PC-3 (cell line): Measurements from ENCODE around the gene TAF1B. TPM values are rescaled to one million over a fixed set of nuclear protein-coding genes. Genes with fewer than 3 reads are reported as not detected.

Experiments
- ATAC-seq: fragments of 200-7000 bp; cut with Tn5 transposase; 2 replicates; pipeline ENCODE4 v1.9.1; 2020; ENCODE audit warnings: mild to moderate bottlenecking, moderate library complexity
- BruUV-seq: library from RNA; stranded (reverse); fragments of 400-500 nt; replicated peaks from 2 replicates; lab custom pipeline; 2021; lab: Mats Ljungman, UMichigan
- CTCF ChIA-PET: fragments of 300-600 bp; sonication (Branson Sonifier 250); formaldehyde crosslinking; loops from one replicate; lab custom pipeline; 2022; ENCODE audit warnings: antibody characterized with exemption; lab: Charles Lee
- POLR2A ChIA-PET: fragments of 300-600 bp; sonication (Branson Sonifier 250); formaldehyde crosslinking; loops from one replicate; lab custom pipeline; 2022; ENCODE audit warnings: antibody characterized with exemption; ENCODE audit not compliant: unreplicated experiment; lab: Charles Lee
- DNase-seq: peaks from one replicate; pipeline ENCODE4 v3.0.0-alpha.2; 2015
- H2AFZ ChIP-seq: fragments of 300-600 bp; sonication (generic); 2 replicates; pipeline ENCODE4 v1.6.0; 2016; ENCODE audit warnings: antibody characterized with exemption, low read length
- H3F3A ChIP-seq: fragments of 300-600 bp; sonication (generic); one replicate; pipeline ENCODE4 v1.6.0; 2017; ENCODE audit warnings: antibody characterized with exemption, low read length, control low read depth, mild to moderate bottlenecking; ENCODE audit not compliant: unreplicated experiment
- H3K27ac ChIP-seq: fragments of 300-600 bp; sonication (generic); 2 replicates; pipeline ENCODE4 v1.5.1; 2016; ENCODE audit warnings: mild to moderate bottlenecking, low read length
- H3K27me3 ChIP-seq: fragments of 300-600 bp; sonication (generic); 2 replicates; pipeline ENCODE4 v1.6.1; 2016; ENCODE audit warnings: low read length, mixed read lengths
- H3K36me3 ChIP-seq: fragments of 300-600 bp; sonication (generic); 2 replicates; pipeline ENCODE4 v1.6.1; 2016; ENCODE audit warnings: low read depth, mixed run types, low read length, mixed read lengths
- H3K4me1 ChIP-seq: fragments of 300-600 bp; sonication (generic); 2 replicates; pipeline ENCODE4 v1.5.1; 2016; ENCODE audit warnings: low read length; ENCODE audit not compliant: insufficient read depth
- H3K4me2 ChIP-seq: fragments of 300-600 bp; sonication (generic); 2 replicates; pipeline ENCODE4 v1.6.0; 2016; ENCODE audit warnings: low read length
- H3K4me3 ChIP-seq: fragments of 300-600 bp; sonication (generic); 2 replicates; pipeline ENCODE4 v1.5.1; 2016; ENCODE audit warnings: mild to moderate bottlenecking, low read length, mixed read lengths
- H3K79me2 ChIP-seq: fragments of 300-600 bp; sonication (generic); 2 replicates; pipeline ENCODE4 v1.6.1; 2017; ENCODE audit warnings: low read length, mixed read lengths
- H3K9ac ChIP-seq: fragments of 300-600 bp; sonication (generic); 2 replicates; pipeline ENCODE4 v1.6.0; 2016; ENCODE audit warnings: mild to moderate bottlenecking, low read length
- H3K9me2 ChIP-seq: fragments of 300-600 bp; sonication (generic); replicated peaks from 2 replicates; pipeline ENCODE4 v1.6.1; 2016; ENCODE audit warnings: mixed run types, low read length, mixed read lengths
- H3K9me3 ChIP-seq: fragments of 300-600 bp; sonication (generic); 2 replicates; pipeline ENCODE4 v1.6.1; 2016; ENCODE audit warnings: low read length, mixed read lengths
- H4K20me1 ChIP-seq: fragments of 300-600 bp; sonication (generic); 2 replicates; pipeline ENCODE4 v1.6.1; 2016; ENCODE audit warnings: low read length, mixed read lengths
- CTCF ChIP-seq: fragments of 300-600 bp; sonication (generic); conservative IDR thresholded peaks from 2 replicates; pipeline ENCODE4 v1.5.1; 2017; ENCODE audit warnings: antibody characterized with exemption, low read depth, mild to moderate bottlenecking, low read length
- EZH2 ChIP-seq: fragments of 300-600 bp; sonication (generic); IDR thresholded peaks from one replicate; pipeline ENCODE4 v1.6.1; 2017; ENCODE audit warnings: antibody characterized with exemption, mild to moderate bottlenecking, low read length; ENCODE audit not compliant: unreplicated experiment
- EZH2phosphoT487 ChIP-seq: fragments of 300-600 bp; sonication (generic); IDR thresholded peaks from 2 replicates; pipeline ENCODE4 v1.6.1; 2018; ENCODE audit warnings: mild to moderate bottlenecking, antibody characterized with exemption, low read length, borderline replicate concordance
- intact Hi-C: fragments of 100-400 bp; cut with micrococcal nuclease; formaldehyde crosslinking; loops from 2 replicates; pipeline ENCODE4 v1.9.0; 2023
- total RNA-seq: library from RNA; depleted of rRNA; stranded (reverse); fragments of >200 nt; gene quantifications from 2 replicates; pipeline ENCODE4 v1.2.3, GENCODE V29; 2014

The TAF1B gene
- total RNA-seq, 1 experiment from 2014 or later = 39.5 TPM

- TF ChIP-seq EZH2phosphoT487 = no peak
- TF ChIP-seq EZH2 = no peak
- TF ChIP-seq CTCF = no peak
Measured at GRCh38 chr2:9954136-9954535, 110.9 kb downstream of the TAF1B start.

GRCh38 chr2:9958057-9958456 lies 114.8 kb downstream of the TAF1B start:
- H3F3A ChIP-seq = no peaks in the 10 kb centered on the region

More at GRCh38 chr2:9954136-9954535, 110.9 kb downstream of the TAF1B start:
- Histone ChIP-seq H3K27me3 (no peaks in the 10 kb centered on the region), H3F3A (no peaks in the 10 kb centered on the region), H3K9me2 (no peaks in the 10 kb centered on the region), H3K27ac (peak overlapping the region; percentile 4), H3K36me3 (0 out of 2 replicates have a peak, but pooled peaks cover 2% of the 10 kb centered on the region), H3K9me3 (no peaks in the 10 kb centered on the region), H2AFZ (peak overlapping the region; percentile 15), H3K4me2 (peak overlapping the region; percentile 85), H4K20me1 (no peaks in the 10 kb centered on the region), H3K4me3 (peak overlapping the region; percentile 73), H3K9ac (peak overlapping the region; percentile 46; the same call in 1 of the 2 replicates), H3K4me1 (peaks cover 29% of the 10 kb centered on the region), H3K79me2 (peaks cover 37% of the 10 kb centered on the region)
- BruUV-seq = no TSS peak
- ATAC-seq (no peak), DNase-seq (peak; percentile 41)
- intact Hi-C loops = loop anchor here (2.0 to 10.0 kb wide), 4 partner anchors 21 to 152 kb away; partner anchors contain the start of gene TAF1B
- ChIA-PET POLR2A (no interaction called here), CTCF (no interaction called here)

More at GRCh38 chr2:9958057-9958456, 114.8 kb downstream of the TAF1B start:
- Histone ChIP-seq H3K27me3 (no peaks in the 10 kb centered on the region), H3K36me3 (0 out of 2 replicates have a peak, but pooled peaks cover 9% of the 10 kb centered on the region), H3K27ac (no peak overlapping the region), H2AFZ (no peak overlapping the region), H3K4me2 (no peak overlapping the region), H3K9ac (no peak overlapping the region), H3K9me3 (no peaks in the 10 kb centered on the region), H3K4me3 (no peak overlapping the region), H4K20me1 (no peaks in the 10 kb centered on the region), H3K4me1 (peaks cover 30% of the 10 kb centered on the region), H3K9me2 (no peaks in the 10 kb centered on the region), H3K79me2 (peaks cover 27% of the 10 kb centered on the region)
- ATAC-seq (no peak), DNase-seq (no peak)
- no TSS peak for BruUV-seq
- TF ChIP-seq EZH2 (no peak), CTCF (no peak), EZH2phosphoT487 (no peak)
- POLR2A ChIA-PET = no interaction called here
- intact Hi-C loops = loop anchor here (10.0 kb wide), 1 partner anchor 113 kb away; the partner anchor contains the start of gene TAF1B
- CTCF ChIA-PET = no interaction called here
